Muscle layer of colon (tissue), 2 donors: ENCODE data around the gene AKR1B1.

Source experiments
- H3K27ac ChIP-seq: one replicate; pipeline ENCODE4 v1.7.0; 2013; ENCODE audit warnings: low read depth, mild to moderate bottlenecking, low read length, moderate library complexity
- H3K27me3 ChIP-seq, 2 donors: one replicate each; pipeline ENCODE4 v1.7.0; 2013; ENCODE audit warnings: low read length in 2 of 2, mild to moderate bottlenecking in 2 of 2; ENCODE audit not compliant: insufficient read depth in 2 of 2, control insufficient read depth in 1 of 2
- H3K36me3 ChIP-seq: one replicate; pipeline ENCODE4 v1.7.0; 2013; ENCODE audit warnings: mild to moderate bottlenecking, low read length; ENCODE audit not compliant: insufficient read depth
- H3K4me1 ChIP-seq: one replicate; pipeline ENCODE4 v1.7.0; 2013; ENCODE audit warnings: mild to moderate bottlenecking, low read length; ENCODE audit not compliant: insufficient read depth
- H3K4me3 ChIP-seq, 2 donors: one replicate each; pipeline ENCODE4 v1.7.0; 2013; ENCODE audit warnings: low read length in 2 of 2, low read depth in 1 of 2, mild to moderate bottlenecking in 1 of 2, moderate library complexity in 1 of 2
- H3K9ac ChIP-seq: one replicate; pipeline ENCODE4 v1.7.0; 2013; ENCODE audit warnings: low read length
- H3K9me3 ChIP-seq: one replicate; pipeline ENCODE4 v1.7.0; 2013; ENCODE audit warnings: mild to moderate bottlenecking, low read length
- donor health status: abdominal sarcoma.
- donor health status: Adenocarcinoma of cecum.

Gene AKR1B1

DNA sequence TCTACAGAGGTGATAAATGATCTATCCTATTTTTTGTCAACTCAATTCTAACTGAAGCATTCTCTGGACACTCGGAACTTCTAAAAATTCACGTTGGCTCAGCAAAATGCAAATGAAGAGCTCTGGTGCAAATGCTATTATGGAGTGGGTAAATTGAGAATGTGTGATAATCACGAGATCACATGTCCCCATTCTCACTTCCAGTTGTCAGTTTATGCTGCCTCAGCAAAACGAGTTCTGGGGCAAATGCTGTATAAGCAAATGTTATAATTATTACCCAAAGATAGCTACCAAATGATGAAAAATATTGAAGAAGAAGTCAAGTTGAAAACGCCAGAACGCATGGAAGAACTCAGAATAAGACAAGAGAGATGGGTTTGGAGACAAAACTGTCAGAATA is 29.4 kb downstream of the AKR1B1 start:
- H3K27ac ChIP-seq, result no peak overlapping the region
- H3K4me3 ChIP-seq, result no peak overlapping the region
- no peaks in the 10 kb centered on the region for H3K9me3 ChIP-seq
- H3K9ac ChIP-seq, result no peak overlapping the region
- peaks cover 5% of the 10 kb centered on the region for H3K4me1 ChIP-seq
- H3K36me3 ChIP-seq, result no peaks in the 10 kb centered on the region
- H3K27me3 ChIP-seq, result no peaks in the 10 kb centered on the region

DNA sequence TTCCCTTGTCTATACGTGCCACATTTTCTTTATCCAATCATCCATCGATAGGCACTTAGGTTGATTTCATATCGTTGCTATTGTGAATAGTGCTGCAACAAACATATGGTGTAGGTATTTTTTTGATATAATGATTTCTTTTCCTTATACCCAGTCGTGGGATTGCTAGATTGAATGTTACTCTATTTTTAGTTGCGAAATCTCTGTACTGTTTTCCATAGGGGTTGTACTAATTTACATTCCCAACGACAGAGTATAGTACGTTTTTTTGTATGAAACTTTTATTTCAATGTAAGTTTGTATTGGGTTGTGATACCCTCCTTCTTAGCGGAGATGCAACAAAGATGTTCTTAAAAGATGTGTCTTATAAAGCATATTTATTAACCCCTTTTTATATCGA is 30.0 kb downstream of the AKR1B1 start:
- H3K36me3 ChIP-seq, result no peaks in the 10 kb centered on the region
- no peak overlapping the region for H3K9ac ChIP-seq
- H3K27ac ChIP-seq, result no peak overlapping the region
- peaks cover 5% of the 10 kb centered on the region for H3K4me1 ChIP-seq
- H3K4me3 ChIP-seq, result no peak overlapping the region
- no peaks in the 10 kb centered on the region for H3K27me3 ChIP-seq
- H3K9me3 ChIP-seq, result no peaks in the 10 kb centered on the region

DNA sequence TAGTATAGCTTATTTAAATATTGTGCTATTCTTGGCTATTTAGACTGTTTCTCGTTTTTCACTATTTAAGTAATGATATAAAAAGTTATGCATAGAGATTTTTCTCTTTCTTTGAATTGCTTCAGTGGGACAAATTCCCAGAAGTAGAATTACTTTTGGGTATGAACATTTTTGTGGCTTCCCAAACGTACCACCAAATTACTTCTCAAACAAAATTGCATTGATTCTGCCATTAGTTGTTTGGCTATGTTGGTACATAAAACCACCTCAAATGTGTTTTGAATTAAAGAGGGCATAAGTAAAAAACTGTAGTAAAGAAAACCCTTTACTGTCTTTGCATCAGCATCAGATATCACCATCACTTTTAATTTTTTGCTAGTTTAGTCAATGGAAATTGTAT is 31.0 kb downstream of the AKR1B1 start:
- no peaks in the 10 kb centered on the region for H3K36me3 ChIP-seq
- no peak overlapping the region for H3K4me3 ChIP-seq
- no peak overlapping the region for H3K27ac ChIP-seq
- H3K9me3 ChIP-seq, result no peaks in the 10 kb centered on the region
- peaks cover 5% of the 10 kb centered on the region for H3K4me1 ChIP-seq
- H3K9ac ChIP-seq, result no peak overlapping the region
- H3K27me3 ChIP-seq, result no peaks in the 10 kb centered on the region

DNA sequence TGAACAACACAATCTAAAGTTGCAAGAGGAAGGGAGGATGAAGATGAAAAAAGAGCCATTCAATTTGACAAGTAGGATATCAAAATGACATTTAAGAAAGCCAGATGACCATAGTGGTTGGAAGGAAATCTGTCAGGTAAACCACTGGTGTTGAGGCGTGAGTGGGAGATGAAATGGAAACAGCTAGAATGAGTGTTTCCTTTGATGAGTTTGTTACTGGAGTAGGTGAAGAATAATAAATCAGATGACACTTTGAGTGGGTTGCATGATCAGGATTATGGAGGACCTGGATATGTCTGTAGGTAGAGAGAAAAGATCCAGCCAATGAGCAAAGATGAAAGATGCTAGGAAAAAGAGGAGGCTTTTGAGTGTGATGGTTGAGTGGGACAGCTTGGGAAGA is 33.1 kb downstream of the AKR1B1 start:
- Histone ChIP-seq H3K36me3 (no peaks in the 10 kb centered on the region), H3K9me3 (no peaks in the 10 kb centered on the region), H3K27ac (no peak overlapping the region), H3K9ac (no peak overlapping the region), H3K4me1 (no peaks in the 10 kb centered on the region), H3K27me3 (no peaks in the 10 kb centered on the region), H3K4me3 (no peak overlapping the region)

DNA sequence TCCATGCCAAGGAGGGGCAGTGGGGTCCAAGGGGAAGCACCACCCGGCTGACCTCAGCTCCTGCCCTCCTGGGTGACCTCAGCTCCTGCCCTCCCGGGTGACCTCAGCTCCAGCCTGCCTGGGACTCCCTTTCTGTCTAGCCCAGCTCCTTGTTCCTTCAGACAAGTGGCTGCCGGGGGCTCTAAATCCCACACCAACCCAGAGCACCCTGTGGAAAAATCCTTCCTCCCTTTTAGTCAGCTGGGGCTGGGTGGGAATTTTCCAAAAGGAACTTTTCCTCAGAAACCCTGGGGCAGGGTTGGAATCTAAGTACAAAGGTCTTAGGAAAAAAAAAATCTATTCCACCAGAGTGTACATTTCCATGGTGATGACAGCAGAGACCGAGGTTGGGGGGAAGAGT is 36.3 kb downstream of the AKR1B1 start:
- no peak overlapping the region for H3K27ac ChIP-seq
- H3K9me3 ChIP-seq, result no peaks in the 10 kb centered on the region
- H3K4me1 ChIP-seq, result no peaks in the 10 kb centered on the region
- H3K4me3 ChIP-seq, result no peak overlapping the region
- no peaks in the 10 kb centered on the region for H3K36me3 ChIP-seq
- no peak overlapping the region for H3K9ac ChIP-seq
- H3K27me3 ChIP-seq, result no peaks in the 10 kb centered on the region

DNA sequence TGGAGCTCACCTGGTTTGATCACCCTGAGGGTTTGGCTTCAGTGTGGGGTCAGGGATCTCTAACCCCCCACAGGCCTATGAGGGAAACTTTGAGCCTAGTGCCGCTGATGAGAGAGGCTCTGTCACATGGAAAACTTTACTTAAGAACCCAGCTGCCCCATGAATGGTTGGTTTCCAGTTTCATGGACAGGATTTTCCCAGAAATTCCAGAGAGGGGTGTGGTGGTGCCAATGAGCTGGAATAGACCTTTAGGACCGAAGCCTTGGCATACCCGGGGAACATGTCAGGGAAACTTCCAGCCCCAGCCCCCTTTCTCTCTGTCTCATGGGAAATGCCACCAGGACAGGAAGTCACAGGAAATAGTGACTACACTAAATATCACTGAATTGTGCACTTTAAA is 36.9 kb downstream of the AKR1B1 start:
- Histone ChIP-seq H3K4me1 (no peaks in the 10 kb centered on the region), H3K9ac (no peak overlapping the region), H3K4me3 (no peak overlapping the region), H3K27me3 (no peaks in the 10 kb centered on the region), H3K27ac (no peak overlapping the region), H3K36me3 (no peaks in the 10 kb centered on the region), H3K9me3 (no peaks in the 10 kb centered on the region)

DNA sequence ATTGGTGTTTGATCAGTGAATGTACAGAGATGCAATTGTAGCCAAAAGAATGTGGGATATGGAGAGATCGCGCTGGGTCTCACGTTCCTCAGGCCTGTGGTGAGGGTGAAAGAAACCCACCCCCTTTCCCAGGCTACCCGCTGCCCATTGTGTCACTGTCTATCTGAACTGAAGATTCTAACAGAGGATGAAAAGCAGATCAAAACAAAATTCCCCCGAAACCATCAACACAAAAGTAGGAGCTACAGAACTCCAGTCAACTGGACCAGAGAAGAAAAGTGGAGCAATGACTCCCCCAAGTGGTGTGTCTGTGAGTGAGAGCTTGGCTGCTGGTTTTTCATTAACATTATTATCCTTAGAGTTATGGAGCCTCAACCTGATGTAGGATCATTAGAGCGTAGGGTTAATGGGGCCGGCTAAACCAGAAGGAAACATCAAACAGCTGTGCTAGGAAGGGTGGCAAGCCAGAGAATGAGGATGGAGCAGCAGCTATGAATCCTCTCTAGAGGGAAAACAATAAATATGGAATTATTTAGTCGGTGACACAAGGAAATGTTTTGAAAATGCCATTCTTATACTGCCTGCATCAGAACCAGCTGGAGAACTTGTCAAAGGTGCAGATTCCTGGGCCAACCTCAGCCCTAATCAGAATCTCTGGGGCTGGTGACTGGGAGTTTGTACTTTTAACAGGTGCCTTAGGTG is 38.3 kb downstream of the AKR1B1 start:
- no peaks in the 10 kb centered on the region for H3K4me1 ChIP-seq
- H3K9ac ChIP-seq, result no peak overlapping the region
- H3K27me3 ChIP-seq, result no peaks in the 10 kb centered on the region
- no peaks in the 10 kb centered on the region for H3K36me3 ChIP-seq
- no peaks in the 10 kb centered on the region for H3K9me3 ChIP-seq
- H3K27ac ChIP-seq, result no peak overlapping the region
- H3K4me3 ChIP-seq, result no peak overlapping the region

DNA sequence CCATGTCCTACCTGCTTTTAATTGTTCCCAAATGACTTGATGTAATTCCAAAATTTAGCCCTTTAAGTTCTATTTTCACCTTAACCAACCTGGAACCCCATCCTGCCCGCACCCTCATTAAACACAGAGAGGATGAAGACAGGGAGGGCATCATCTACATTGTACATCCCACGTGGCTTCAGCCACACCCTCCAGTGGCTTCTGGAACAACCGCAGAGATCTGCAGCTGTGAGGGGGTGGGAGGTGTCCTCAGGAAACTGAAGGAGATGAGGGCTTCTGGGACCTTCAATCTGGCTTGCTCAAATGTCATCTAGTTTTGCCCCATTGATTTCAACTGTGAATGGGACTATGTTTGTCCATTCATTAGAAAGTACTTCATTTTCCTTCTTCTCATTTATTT is 39.0 kb downstream of the AKR1B1 start:
- Histone ChIP-seq H3K4me3 (no peak overlapping the region), H3K27me3 (no peaks in the 10 kb centered on the region), H3K27ac (no peak overlapping the region), H3K4me1 (no peaks in the 10 kb centered on the region), H3K9me3 (no peaks in the 10 kb centered on the region), H3K9ac (no peak overlapping the region), H3K36me3 (no peaks in the 10 kb centered on the region)

DNA sequence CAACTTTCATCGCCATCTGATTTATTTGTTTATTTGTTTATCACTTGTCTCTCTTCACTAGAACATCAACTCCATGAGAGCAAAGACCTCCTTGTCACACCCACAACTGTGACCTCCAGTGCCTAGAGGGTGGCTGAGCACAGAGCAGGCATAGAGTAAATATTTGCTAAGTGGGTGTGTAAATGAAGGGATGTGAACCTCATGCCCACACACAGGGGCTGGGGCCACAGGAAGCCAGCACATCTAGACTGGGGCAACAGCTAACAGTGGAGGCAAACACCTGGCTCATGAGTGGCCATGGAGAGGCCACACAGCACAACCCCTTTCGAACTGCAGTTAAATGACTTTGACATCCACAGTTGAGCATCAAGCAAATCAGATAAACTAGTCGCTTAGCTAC is 39.8 kb downstream of the AKR1B1 start:
- H3K27ac ChIP-seq, result no peak overlapping the region
- no peak overlapping the region for H3K4me3 ChIP-seq
- no peaks in the 10 kb centered on the region for H3K9me3 ChIP-seq

DNA sequence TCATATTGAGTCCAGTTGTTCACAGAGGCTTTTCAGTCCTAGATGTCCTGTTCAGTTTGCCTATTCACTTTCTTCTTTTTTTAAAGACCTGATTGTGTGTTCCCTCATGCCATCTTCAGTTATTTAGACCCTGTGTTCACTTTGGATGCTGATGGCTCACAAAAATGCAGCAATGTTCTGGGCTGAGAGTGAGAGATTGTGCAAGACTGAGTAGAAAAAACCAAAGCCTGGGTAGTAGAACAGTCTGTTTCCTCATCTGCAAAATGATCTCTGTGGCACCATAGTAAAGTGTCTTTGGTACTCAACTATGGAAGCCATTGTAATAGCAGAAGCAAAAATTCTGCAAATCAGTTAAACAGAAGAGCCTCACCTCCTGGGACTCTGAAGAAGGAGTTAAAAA is 43.2 kb downstream of the AKR1B1 start:
- no peaks in the 10 kb centered on the region for H3K4me1 ChIP-seq
- no peak overlapping the region for H3K4me3 ChIP-seq
- no peak overlapping the region for H3K9ac ChIP-seq
- H3K27me3 ChIP-seq, result no peaks in the 10 kb centered on the region
- no peaks in the 10 kb centered on the region for H3K9me3 ChIP-seq
- H3K36me3 ChIP-seq, result no peaks in the 10 kb centered on the region
- H3K27ac ChIP-seq, result no peak overlapping the region

More for the DNA sequence above, 39.8 kb downstream of the AKR1B1 start:
- no peaks in the 10 kb centered on the region for H3K4me1 ChIP-seq
- H3K36me3 ChIP-seq, result no peaks in the 10 kb centered on the region
- no peaks in the 10 kb centered on the region for H3K27me3 ChIP-seq
- H3K9ac ChIP-seq, result no peak overlapping the region

DNA sequence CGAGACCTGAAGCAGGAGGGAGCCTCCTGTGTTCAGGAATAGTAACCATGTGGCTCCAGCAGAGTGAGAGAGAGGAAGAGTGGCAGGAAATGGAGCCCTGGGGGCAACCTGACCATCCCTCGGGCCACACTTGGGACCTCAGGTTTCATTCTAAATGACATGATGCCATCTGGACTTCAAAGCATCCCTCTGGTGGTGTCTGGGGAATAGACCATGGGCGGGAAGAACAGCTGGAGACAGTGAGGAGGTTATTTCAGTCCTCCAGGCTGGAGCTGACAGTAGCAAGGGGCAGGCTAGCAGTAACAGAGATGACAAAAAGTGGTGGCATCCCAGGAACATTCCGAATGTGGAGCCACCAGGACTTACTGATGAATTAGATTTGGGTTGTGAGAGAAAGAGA is 44.8 kb downstream of the AKR1B1 start:
- H3K9ac ChIP-seq, result no peak overlapping the region
- no peaks in the 10 kb centered on the region for H3K36me3 ChIP-seq
- H3K9me3 ChIP-seq, result no peaks in the 10 kb centered on the region
- no peaks in the 10 kb centered on the region for H3K27me3 ChIP-seq
- no peak overlapping the region for H3K4me3 ChIP-seq
- no peaks in the 10 kb centered on the region for H3K4me1 ChIP-seq
- no peak overlapping the region for H3K27ac ChIP-seq

DNA sequence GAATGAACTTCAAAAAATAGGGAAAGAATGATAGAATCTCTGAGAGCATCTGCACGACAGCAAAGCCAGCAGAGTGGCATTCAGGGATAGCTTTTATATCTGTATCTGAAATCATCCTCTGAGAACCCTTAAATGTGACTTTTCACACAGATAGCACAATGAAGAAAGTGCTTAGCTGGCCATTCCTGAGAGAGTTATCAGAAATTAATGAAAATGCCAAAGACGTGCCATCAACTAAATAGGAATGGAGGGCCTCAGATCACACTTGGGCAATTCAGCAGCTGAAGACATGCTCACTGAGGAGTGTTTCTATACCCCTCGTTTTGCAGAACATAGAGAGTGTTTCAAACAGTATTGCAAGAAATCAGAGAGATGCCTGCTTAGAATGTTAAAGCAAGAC is 51.6 kb downstream of the AKR1B1 start:
- Histone ChIP-seq H3K9me3 (no peaks in the 10 kb centered on the region), H3K36me3 (no peaks in the 10 kb centered on the region), H3K4me3 (no peak overlapping the region), H3K4me1 (no peaks in the 10 kb centered on the region), H3K9ac (no peak overlapping the region), H3K27ac (no peak overlapping the region), H3K27me3 (no peaks in the 10 kb centered on the region)
